ENCODE data around the gene AMOTL1. TPM values are rescaled to one million over a fixed set of nuclear protein-coding genes. Genes with fewer than 3 reads are reported as not detected.

AMOTL1 gene
- total and polyA plus RNA-seq, 5 donors from 2014 or later, result 0.20 to 0.67 (median 0.40) TPM; not detected in 1

DNA sequence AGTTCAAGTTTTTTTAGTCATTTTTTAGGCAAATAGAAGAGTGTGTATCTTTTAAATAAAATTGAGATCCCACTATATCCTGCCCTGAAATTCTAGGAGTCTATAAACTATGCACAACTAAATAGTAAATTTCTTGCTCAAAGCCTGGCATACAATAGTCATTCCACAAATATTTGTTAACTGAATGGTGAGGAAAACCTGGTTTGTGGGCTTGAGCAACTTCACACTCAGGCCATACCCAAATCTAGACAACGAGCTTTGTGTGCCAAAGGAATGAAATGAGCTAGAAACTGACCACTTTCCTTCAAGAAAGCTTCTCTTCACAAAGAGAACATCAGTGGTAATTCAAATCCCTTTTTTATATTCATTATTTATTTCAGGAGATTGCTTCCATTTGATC, 39.6 kb upstream of the AMOTL1 start:
- Histone ChIP-seq H3K27me3 (ENCODE audit: control insufficient read depth, insufficient read depth, low read length) (peaks cover 2% of the 10 kb centered on the region), H3K36me3 (ENCODE audit: control insufficient read depth, insufficient read depth, low read length) (no peaks in the 10 kb centered on the region), H3K27ac (ENCODE audit: insufficient read depth, low read length, poor library complexity, severe bottlenecking) (no peak overlapping the region), H3K9me3 (ENCODE audit: control insufficient read depth in 2 of 2, low read length in 2 of 2) (no peaks in the 10 kb centered on the region), H3K4me1 (ENCODE audit: control insufficient read depth, insufficient read depth, low read length, poor library complexity, severe bottlenecking) (no peaks in the 10 kb centered on the region), H3K4me3 (ENCODE audit: low read depth, low read length) (no peak overlapping the region)
- ATAC-seq (ENCODE audit: low read depth in 2 of 2) (no peak), DNase-seq (no peak)
- Mint-ChIP-seq H3K4me3 (no peak overlapping the region), H3K9me3 (peaks cover 0 to 2% (median 0%) of the 10 kb centered on the region in 7 donors), H3K36me3 (no peaks in the 10 kb centered on the region), H3K4me1 (no peaks in the 10 kb centered on the region), H3K27ac (no peak overlapping the region), H3K27me3 (peaks cover 9% of the 10 kb centered on the region)

GRCh38 chr11:94728966-94729751, 39.0 kb upstream of the AMOTL1 start:
- H3K36me3 Mint-ChIP-seq, result no peaks in the 10 kb centered on the region
- Histone ChIP-seq H3K27ac (ENCODE audit: insufficient read depth, low read length, poor library complexity, severe bottlenecking) (no peak overlapping the region), H3K9me3 (ENCODE audit: control insufficient read depth in 2 of 2, low read length in 2 of 2) (no peaks in the 10 kb centered on the region), H3K36me3 (ENCODE audit: control insufficient read depth, insufficient read depth, low read length) (no peaks in the 10 kb centered on the region), H3K4me3 (ENCODE audit: low read depth, low read length) (no peak overlapping the region), H3K4me1 (ENCODE audit: control insufficient read depth, insufficient read depth, low read length, poor library complexity, severe bottlenecking) (no peaks in the 10 kb centered on the region), H3K27me3 (ENCODE audit: control insufficient read depth, insufficient read depth, low read length) (peaks cover 2% of the 10 kb centered on the region)
- H3K27me3 Mint-ChIP-seq, result peaks cover 9% of the 10 kb centered on the region
- no peak for ATAC-seq (ENCODE audit: low read depth in 2 of 2)
- H3K4me3 Mint-ChIP-seq, result no peak overlapping the region
- H3K4me1 Mint-ChIP-seq, result no peaks in the 10 kb centered on the region
- H3K27ac Mint-ChIP-seq, result no peak overlapping the region
- no peak for DNase-seq
- H3K9me3 Mint-ChIP-seq, result peaks cover 0 to 2% (median 0%) of the 10 kb centered on the region in 7 donors

DNA sequence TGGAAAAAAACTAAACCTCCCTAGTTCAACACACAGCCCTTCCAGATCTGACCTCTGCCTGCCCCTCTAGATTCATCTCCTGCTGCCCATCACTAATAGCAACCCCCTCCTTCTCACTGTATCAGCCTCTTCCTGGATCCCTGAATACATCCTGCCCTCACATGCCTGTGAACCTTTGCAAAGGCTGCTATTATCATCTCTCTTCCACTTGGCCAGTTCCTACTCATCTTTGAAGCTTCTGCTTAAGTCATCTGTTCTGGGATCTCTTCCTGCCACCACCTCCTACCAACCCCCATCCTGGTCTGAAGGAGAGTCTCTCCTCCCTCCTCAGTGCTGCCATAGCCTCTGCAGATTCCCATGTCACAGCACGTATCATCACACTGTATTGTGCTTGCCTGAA, 38.0 kb upstream of the AMOTL1 start:
- Histone ChIP-seq H3K36me3 (ENCODE audit: control insufficient read depth, insufficient read depth, low read length) (no peaks in the 10 kb centered on the region), H3K4me3 (ENCODE audit: low read depth, low read length) (no peak overlapping the region), H3K4me1 (ENCODE audit: control insufficient read depth, insufficient read depth, low read length, poor library complexity, severe bottlenecking) (no peaks in the 10 kb centered on the region), H3K27ac (ENCODE audit: insufficient read depth, low read length, poor library complexity, severe bottlenecking) (no peak overlapping the region), H3K9me3 (ENCODE audit: control insufficient read depth in 2 of 2, low read length in 2 of 2) (no peaks in the 10 kb centered on the region), H3K27me3 (ENCODE audit: control insufficient read depth, insufficient read depth, low read length) (peaks cover 5% of the 10 kb centered on the region)
- Mint-ChIP-seq H3K27ac (no peak overlapping the region), H3K4me1 (no peaks in the 10 kb centered on the region), H3K36me3 (no peaks in the 10 kb centered on the region), H3K9me3 (peaks cover 0 to 2% (median 0%) of the 10 kb centered on the region in 7 donors), H3K27me3 (peaks cover 9% of the 10 kb centered on the region), H3K4me3 (no peak overlapping the region)
- DNase-seq (no peak), ATAC-seq (ENCODE audit: low read depth in 2 of 2) (no peak)

GRCh38 chr11:94731880-94732601, 36.1 kb upstream of the AMOTL1 start:
- Mint-ChIP-seq H3K4me1 (no peaks in the 10 kb centered on the region), H3K27ac (no peak overlapping the region), H3K27me3 (peaks cover 9% of the 10 kb centered on the region), H3K4me3 (no peak overlapping the region), H3K36me3 (no peaks in the 10 kb centered on the region), H3K9me3 (peaks cover 0 to 1% (median 0%) of the 10 kb centered on the region in 7 donors)
- no peak overlapping the region for H3K4me3 ChIP-seq (ENCODE audit: low read depth, low read length)
- ATAC-seq (ENCODE audit: low read depth in 2 of 2) (no peak), DNase-seq (no peak)
- H3K27ac ChIP-seq (ENCODE audit: insufficient read depth, low read length, poor library complexity, severe bottlenecking), result no peak overlapping the region
- H3K4me1 ChIP-seq (ENCODE audit: control insufficient read depth, insufficient read depth, low read length, poor library complexity, severe bottlenecking), result no peaks in the 10 kb centered on the region
- H3K36me3 ChIP-seq (ENCODE audit: control insufficient read depth, insufficient read depth, low read length), result no peaks in the 10 kb centered on the region
- no peaks in the 10 kb centered on the region for H3K9me3 ChIP-seq (ENCODE audit: control insufficient read depth in 2 of 2, low read length in 2 of 2)
- peaks cover 5% of the 10 kb centered on the region for H3K27me3 ChIP-seq (ENCODE audit: control insufficient read depth, insufficient read depth, low read length)

- no peak overlapping the region for H3K27ac Mint-ChIP-seq
- ATAC-seq (ENCODE audit: low read depth in 2 of 2), result no peak
Measured at GRCh38 chr11:94732617-94733281, 35.4 kb upstream of the AMOTL1 start.

GRCh38 chr11:94734563-94735275, 33.4 kb upstream of the AMOTL1 start:
- no peak overlapping the region for H3K27ac ChIP-seq (ENCODE audit: insufficient read depth, low read length, poor library complexity, severe bottlenecking)
- no peaks in the 10 kb centered on the region for H3K36me3 ChIP-seq (ENCODE audit: control insufficient read depth, insufficient read depth, low read length)
- H3K4me1 Mint-ChIP-seq, result no peaks in the 10 kb centered on the region
- no peak overlapping the region for H3K27ac Mint-ChIP-seq
- no peak overlapping the region for H3K4me3 Mint-ChIP-seq
- ATAC-seq (ENCODE audit: low read depth in 2 of 2), result peak in 1 of 2 donors; percentile 11
- H3K9me3 Mint-ChIP-seq, result peaks cover 0 to 1% (median 0%) of the 10 kb centered on the region in 7 donors
- no peaks in the 10 kb centered on the region for H3K36me3 Mint-ChIP-seq
- H3K4me1 ChIP-seq (ENCODE audit: control insufficient read depth, insufficient read depth, low read length, poor library complexity, severe bottlenecking), result no peaks in the 10 kb centered on the region
- H3K9me3 ChIP-seq (ENCODE audit: control insufficient read depth in 2 of 2, low read length in 2 of 2), result no peaks in the 10 kb centered on the region
- peaks cover 9% of the 10 kb centered on the region for H3K27me3 Mint-ChIP-seq
- peak in 1 of 3 donors; percentile 49 for DNase-seq
- H3K4me3 ChIP-seq (ENCODE audit: low read depth, low read length), result no peak overlapping the region
- H3K27me3 ChIP-seq (ENCODE audit: control insufficient read depth, insufficient read depth, low read length), result peaks cover 15% of the 10 kb centered on the region

More at GRCh38 chr11:94732617-94733281, 35.4 kb upstream of the AMOTL1 start:
- no peaks in the 10 kb centered on the region for H3K36me3 ChIP-seq (ENCODE audit: control insufficient read depth, insufficient read depth, low read length)
- no peaks in the 10 kb centered on the region for H3K9me3 ChIP-seq (ENCODE audit: control insufficient read depth in 2 of 2, low read length in 2 of 2)
- Mint-ChIP-seq H3K4me3 (no peak overlapping the region), H3K9me3 (peaks cover 0 to 1% (median 0%) of the 10 kb centered on the region in 7 donors), H3K36me3 (no peaks in the 10 kb centered on the region), H3K27me3 (peaks cover 9% of the 10 kb centered on the region), H3K4me1 (no peaks in the 10 kb centered on the region)
- no peak overlapping the region for H3K4me3 ChIP-seq (ENCODE audit: low read depth, low read length)
- H3K4me1 ChIP-seq (ENCODE audit: control insufficient read depth, insufficient read depth, low read length, poor library complexity, severe bottlenecking), result no peaks in the 10 kb centered on the region
- no peak for DNase-seq
- H3K27me3 ChIP-seq (ENCODE audit: control insufficient read depth, insufficient read depth, low read length), result peaks cover 9% of the 10 kb centered on the region
- no peak overlapping the region for H3K27ac ChIP-seq (ENCODE audit: insufficient read depth, low read length, poor library complexity, severe bottlenecking)

- Mint-ChIP-seq H3K27ac (no peak overlapping the region), H3K4me1 (peaks cover 0 to 2% (median 0%) of the 10 kb centered on the region in 4 donors), H3K36me3 (no peaks in the 10 kb centered on the region), H3K4me3 (no peak overlapping the region), H3K9me3 (no peaks in the 10 kb centered on the region), H3K27me3 (peaks cover 11% of the 10 kb centered on the region)
- peaks cover 4% of the 10 kb centered on the region for H3K4me1 ChIP-seq (ENCODE audit: control insufficient read depth, insufficient read depth, low read length, poor library complexity, severe bottlenecking)
- no peaks in the 10 kb centered on the region for H3K9me3 ChIP-seq (ENCODE audit: control insufficient read depth in 2 of 2, low read length in 2 of 2)
- peaks cover 17% of the 10 kb centered on the region for H3K27me3 ChIP-seq (ENCODE audit: control insufficient read depth, insufficient read depth, low read length)
- DNase-seq (no peak), ATAC-seq (ENCODE audit: low read depth in 2 of 2) (no peak)
- no peak overlapping the region for H3K4me3 ChIP-seq (ENCODE audit: low read depth, low read length)
- H3K36me3 ChIP-seq (ENCODE audit: control insufficient read depth, insufficient read depth, low read length), result no peaks in the 10 kb centered on the region
- no peak overlapping the region for H3K27ac ChIP-seq (ENCODE audit: insufficient read depth, low read length, poor library complexity, severe bottlenecking)
Measured at GRCh38 chr11:94735907-94736306, 32.2 kb upstream of the AMOTL1 start.

Measured in CD4-positive, CD25-positive, alpha-beta regulatory T cell (primary cell).